ENCODE results near the gene SEC22C.
"Not testable (repeated sequence)": the region's sequence is repeated elsewhere in the genome, so short reads cannot be mapped to it uniquely, and the experiment has no call there.

Gene SEC22C

GRCh38 chr3:42579346-42579745 lies 2.4 kb downstream of the SEC22C start:
- not testable (repeated sequence) for DNase-seq

- no peak for DNase-seq
These were observed 3.7 kb downstream of the SEC22C start for GRCh38 chr3:42578054-42578453.

GRCh38 chr3:42575137-42575741 lies 6.5 kb downstream of the SEC22C start:
- DNase-seq: no peak

GRCh38 chr3:42572278-42572677 lies 9.5 kb downstream of the SEC22C start:
- peak; percentile 37 to 59 for DNase-seq

GRCh38 chr3:42569593-42570142 lies 12.1 kb downstream of the SEC22C start:
- no peak for DNase-seq

GRCh38 chr3:42562047-42562907 lies 19.5 kb downstream of the SEC22C start:
- DNase-seq: no peak

GRCh38 chr3:42557854-42558253 lies 23.9 kb downstream of the SEC22C start:
- DNase-seq: peak in 1 of 2 experiments; percentile 30

- not testable (repeated sequence) for DNase-seq
These were observed 24.9 kb downstream of the SEC22C start for GRCh38 chr3:42556817-42557216.

GRCh38 chr3:42556089-42556632 lies 25.6 kb downstream of the SEC22C start:
- DNase-seq: no peak

GRCh38 chr3:42552830-42553229 lies 28.9 kb downstream of the SEC22C start:
- no peak for DNase-seq

GRCh38 chr3:42550250-42550649 lies 31.5 kb downstream of the SEC22C start:
- DNase-seq: no peak

GRCh38 chr3:42549131-42549530 lies 32.6 kb downstream of the SEC22C start:
- no peak for DNase-seq

GRCh38 chr3:42547401-42547945 lies 34.3 kb downstream of the SEC22C start:
- DNase-seq: peak in 1 of 2 experiments; percentile 48

GRCh38 chr3:42546691-42547213 lies 35.0 kb downstream of the SEC22C start:
- DNase-seq: no peak

GRCh38 chr3:42545284-42545900 lies 36.4 kb downstream of the SEC22C start:
- DNase-seq: no peak

- DNase-seq: no peak
These were observed 37.1 kb downstream of the SEC22C start for GRCh38 chr3:42544492-42545283.

GRCh38 chr3:42541079-42541478 lies 40.7 kb downstream of the SEC22C start:
- no peak for DNase-seq

GRCh38 chr3:42539871-42540714 lies 41.7 kb downstream of the SEC22C start:
- peak in 1 of 2 experiments; percentile 34 for DNase-seq

- no peak for DNase-seq
These were observed 44.4 kb downstream of the SEC22C start for GRCh38 chr3:42537350-42537749.

- peak in 1 of 2 experiments; percentile 26 for DNase-seq
These were observed 45.6 kb downstream of the SEC22C start for GRCh38 chr3:42535981-42536784.

Measured in SW 1271 (cell line).